Stimulated activated CD4-positive, alpha-beta T cell treated with anti-CD3 and anti-CD28 coated beads, Interleukin-2, amount 100 ng/mL, for 48 hours (primary cell): ENCODE measurements around the gene PRPF38A.
"Not testable (repeated sequence)": the region's sequence is repeated elsewhere in the genome, so short reads cannot be mapped to it uniquely, and the experiment has no call there.

ENCODE experiments used
- DNase-seq, 2 donors: peaks; one replicate each; pipeline ENCODE4 v3.0.0-alpha.2; 2020

Gene PRPF38A

GRCh38 chr1:52404116-52404974, at the start of gene PRPF38A, which contains the start of gene ORC1:
Gene PRPF38A, plus strand, starts transcription at chr1:52404602. Its CDS starts 148 bp downstream, at chr1:52404750.
Gene ORC1, minus strand, starts transcription at chr1:52404423. Its CDS starts 2,200 bp downstream, at chr1:52402223.
- peak; percentile 97 for DNase-seq

- DNase-seq: no peak
These were observed 49.0 kb upstream of the PRPF38A start for GRCh38 chr1:52355436-52355835.

DNA sequence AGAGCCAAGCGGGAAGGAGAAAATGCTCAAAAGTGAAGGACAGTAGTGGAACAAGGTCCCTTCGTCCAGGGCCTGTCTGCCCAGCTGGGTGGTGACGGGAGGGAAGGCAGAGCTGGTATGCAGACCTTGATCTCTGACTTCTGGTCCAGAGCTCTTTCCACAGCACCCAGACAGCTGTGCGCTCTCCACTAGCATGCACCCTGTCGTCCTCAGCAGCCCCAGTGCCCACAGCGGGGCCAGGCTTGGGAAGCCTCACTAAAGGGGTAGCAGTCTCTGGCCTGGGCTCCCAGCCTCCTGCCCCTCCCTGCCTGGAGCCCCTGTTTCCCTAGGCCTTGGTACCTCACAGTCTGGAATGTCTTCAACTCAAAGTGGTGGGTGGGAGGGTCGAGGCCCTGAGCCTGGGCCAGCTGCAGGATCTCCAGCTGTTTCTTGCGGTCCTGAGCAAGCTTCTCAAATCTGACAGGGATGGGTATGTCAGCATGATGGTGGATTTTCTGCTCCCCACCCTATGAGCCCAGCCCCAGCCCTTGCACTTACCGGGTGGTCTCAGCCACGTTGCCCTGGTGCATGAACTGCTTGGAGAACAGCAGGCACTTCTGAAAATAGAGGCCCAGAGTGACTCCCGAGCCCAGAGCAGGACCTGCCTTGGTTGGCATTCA, 48.4 kb upstream of the PRPF38A start:
- no peak for DNase-seq

DNA sequence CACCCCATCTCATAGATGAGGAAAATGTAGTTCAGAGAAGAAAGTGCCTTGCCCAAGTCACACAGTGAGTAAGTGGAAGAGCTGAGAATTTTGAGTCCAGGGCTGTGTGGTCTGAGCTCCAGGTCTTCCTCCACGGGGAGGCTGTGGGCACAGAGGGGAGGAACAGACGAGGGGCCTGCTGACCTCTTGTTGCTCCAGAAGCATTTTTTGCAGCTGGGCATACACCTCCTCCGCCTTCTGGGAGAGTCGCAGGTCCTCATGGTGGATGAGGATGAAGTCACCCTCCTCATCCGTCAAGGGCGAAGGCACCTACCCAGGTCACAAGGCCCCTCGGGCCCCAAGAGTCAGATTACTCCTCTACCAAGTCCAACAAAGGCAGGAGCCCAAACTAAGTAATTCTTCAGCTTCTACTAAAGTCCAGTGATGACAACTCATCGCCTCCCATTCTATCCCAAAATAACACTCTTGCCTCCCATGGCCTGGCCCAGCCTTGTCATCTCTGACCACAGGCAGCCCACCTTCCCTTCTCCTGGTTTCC, 47.5 kb upstream of the PRPF38A start:
- DNase-seq: no peak

DNA sequence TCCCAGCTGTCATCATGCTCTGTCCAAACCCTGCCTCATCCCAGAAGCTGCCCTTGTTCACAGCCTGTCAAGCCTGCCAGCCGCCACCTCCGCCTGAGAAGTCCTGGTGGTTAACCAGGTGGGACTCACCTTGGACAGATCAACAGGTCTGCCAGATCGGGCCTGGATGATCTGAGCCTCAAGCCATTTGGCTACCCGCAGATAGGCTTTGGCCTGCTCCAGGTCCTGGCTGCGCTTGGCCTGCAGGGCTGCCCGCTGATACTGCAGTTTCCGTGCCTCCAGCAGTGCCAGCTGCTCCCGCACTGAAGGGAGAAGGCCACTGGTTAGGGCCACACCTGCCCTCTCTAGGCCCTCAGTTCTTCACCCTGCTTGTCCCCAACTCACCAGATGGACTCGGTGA, 47.0 kb upstream of the PRPF38A start:
- no peak for DNase-seq

DNA sequence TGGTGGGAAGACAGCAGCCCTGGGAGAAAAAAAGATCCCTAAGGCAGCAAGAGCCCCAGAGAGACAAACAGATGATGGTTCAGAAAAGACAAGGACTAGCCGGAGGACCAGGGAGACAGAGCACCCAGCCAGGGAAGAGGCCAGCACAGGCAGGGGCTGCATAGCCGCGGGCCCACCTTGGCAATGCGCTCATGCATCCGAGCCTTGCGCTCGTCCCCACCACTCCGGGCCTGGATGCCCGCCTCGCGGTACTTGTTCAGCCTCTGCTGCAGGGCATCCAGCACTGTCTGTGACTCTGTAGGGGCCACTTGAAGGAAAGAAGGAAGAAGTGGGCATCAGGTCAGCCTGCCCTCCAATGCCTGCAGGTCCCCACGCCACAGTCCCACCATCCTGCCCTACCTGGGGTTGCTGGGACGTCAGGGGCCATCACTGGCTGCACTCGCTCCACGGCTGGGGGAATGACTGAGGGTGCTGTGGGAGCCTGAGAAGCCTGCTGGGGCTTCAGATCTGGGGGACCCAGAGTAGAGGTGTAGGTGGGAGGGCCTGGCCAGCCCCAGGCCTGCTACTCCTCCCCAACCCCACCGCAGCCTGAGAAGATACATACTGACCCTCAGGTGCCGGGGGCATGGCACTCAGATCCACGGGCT, 45.4 kb upstream of the PRPF38A start:
- no peak for DNase-seq

DNA sequence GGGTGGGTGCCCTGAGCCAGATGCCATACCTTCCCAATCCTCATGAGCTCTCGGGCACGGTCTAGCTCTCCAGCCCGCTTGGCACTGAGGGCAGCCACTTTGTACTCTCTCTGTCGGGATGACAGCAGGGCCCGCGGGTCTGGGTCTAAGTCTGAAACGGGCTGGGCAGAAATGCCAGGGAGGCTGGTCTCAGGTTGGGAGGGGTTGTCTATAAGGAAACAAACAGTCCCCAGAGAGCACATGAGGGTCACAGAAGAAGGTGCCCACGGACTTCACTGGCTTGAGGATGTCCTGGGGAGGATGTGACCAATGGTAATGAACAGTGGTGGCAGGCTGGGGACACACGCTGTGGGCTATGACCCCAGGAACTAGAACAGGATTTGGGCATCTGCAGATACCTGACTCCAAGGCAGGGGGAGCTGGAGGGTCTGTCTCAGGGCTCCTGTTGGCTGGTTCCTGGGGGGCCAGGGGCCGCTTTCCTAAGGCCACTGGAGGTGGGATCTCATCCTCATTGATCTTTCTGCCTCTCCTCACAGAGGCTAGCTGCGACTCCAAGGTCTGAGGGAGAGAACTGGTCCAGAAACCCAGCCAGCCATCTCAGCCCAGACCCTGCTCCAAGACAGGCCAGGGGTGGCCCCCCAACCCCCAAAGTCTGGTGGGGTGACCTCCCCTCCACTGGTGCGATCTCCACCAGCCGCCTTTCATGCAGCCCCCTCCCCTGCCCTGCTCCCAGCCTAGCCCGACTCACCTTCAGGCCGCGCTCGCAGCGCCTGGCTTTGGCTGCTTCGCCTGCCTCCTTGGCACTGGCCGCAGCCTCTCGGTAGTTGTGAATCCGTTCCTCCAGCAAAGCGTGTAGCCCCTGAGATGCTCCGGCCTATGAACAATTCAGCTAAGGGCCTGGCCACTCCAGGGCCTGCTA, 44.5 kb upstream of the PRPF38A start:
- no peak for DNase-seq

GRCh38 chr1:52360595-52360968, 43.8 kb upstream of the PRPF38A start:
- DNase-seq: no peak

GRCh38 chr1:52364235-52364839, 40.1 kb upstream of the PRPF38A start:
- DNase-seq: no peak

DNA sequence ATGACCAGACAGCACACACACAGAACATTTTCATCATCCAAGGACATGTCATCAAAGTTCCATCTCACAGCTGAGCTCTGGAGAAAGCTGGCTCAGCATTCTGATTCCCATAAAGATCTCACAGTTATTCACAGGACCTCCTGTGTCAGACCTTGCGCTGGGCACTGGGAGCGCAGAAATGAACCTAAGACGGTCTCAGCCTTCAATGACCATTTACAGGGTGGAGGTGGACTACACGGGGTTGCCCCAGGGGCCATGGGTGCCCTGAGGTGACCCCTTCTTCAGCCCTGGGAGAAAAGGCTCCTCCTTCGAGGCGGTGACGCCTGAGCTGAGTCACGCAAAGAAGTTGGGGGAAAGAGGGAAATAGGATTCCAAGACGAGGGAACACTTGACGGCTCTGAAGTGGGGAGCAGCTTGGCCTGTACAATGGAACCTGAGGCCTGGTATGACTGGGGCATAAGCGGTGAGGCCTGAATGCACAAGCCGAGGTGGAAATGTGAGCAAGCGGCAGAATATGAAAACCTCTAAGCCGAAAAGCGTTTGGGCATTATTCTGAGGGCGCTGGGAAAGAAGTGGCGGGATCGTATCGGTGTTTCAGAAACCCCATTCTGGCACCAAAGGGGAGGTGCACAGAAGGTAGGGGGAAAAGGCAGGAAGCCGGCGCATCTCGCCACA, 39.2 kb upstream of the PRPF38A start:
- peak in 1 of 2 donors; percentile 15 for DNase-seq

DNA sequence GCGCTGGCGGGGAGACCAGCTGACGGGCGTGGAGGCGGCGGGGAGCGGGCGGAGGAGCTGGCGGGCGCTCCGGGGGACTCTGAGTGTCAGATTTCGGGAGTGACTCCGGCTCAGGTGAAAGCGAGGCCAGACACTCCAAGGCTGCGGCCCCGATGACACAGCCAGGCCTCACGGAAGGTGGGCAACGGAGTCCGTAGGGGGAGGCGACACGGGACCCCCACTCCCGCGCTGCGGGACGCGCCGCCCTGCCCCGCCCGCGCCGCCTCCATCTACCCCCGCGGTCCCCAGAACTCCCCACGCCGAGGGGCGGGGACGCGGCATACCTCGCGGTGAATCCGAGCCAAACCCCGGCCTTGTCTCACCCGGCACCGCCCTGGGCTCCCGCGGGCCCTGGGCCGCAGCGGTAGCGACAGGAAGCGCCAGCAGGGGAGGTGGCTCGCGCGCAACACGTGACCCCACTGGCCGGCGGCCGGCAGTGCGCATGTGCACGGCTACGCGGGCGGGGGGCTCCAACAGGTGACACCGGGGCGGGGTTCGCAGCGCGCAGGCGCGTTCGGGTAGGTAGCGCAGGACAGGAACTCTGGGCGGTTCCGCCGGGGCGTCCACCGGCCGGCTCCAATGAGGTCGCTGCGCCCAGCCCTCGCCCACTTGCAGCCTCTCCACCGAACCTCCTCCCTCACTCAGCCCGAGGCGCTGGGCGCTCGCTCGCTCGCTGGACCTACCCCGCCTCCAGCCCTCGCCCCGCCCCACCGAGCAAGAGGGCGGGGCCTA, 38.5 kb upstream of the PRPF38A start, which contains the start of gene CC2D1B:
CC2D1B (minus strand) TSS at position 460 of the 771 bp plus-strand sequence. CDS start 1,585 bp downstream, outside the sequence.
- DNase-seq: peak; percentile 98

GRCh38 chr1:52366517-52366827, 37.9 kb upstream of the PRPF38A start:
- no peak for DNase-seq

- DNase-seq: no peak
These were observed 37.1 kb upstream of the PRPF38A start for GRCh38 chr1:52367272-52367671.

DNA sequence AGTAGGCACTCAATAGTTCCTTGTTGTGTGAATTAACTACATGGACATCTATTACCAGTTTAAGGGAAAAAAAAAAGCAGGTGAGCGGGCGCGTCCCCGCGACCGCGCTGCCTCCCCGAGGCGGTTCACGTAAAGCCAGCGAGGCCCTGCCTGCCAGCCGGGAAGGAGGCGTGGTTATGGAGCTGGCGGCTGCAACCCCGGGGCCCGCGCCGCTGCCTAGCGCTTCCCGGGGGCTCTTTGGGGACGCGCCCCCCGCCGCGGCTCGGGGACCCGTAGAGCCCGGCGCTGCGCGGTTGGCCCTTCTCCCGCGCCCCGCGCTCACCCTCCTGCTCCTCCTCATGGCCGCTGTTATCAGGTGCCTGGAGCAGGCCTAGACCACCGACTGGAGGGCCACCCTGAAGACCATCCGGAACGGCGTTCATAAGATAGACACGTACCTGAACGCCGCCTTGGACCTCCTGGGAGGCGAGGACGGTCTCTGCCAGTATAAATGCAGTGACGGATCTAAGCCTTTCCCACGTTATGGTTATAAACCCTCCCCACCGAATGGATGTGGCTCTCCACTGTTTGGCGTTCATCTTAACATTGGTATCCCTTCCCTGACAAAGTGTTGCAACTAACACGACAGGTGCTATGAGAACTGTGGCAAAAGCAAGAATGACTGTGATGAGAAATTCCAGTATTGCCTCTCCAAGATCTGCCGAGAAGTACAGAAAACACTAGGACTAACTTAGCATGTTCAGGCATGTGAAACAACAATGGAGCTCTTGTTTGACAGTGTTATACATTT, 35.8 kb upstream of the PRPF38A start:
- DNase-seq: peak; percentile 38 to 47

DNA sequence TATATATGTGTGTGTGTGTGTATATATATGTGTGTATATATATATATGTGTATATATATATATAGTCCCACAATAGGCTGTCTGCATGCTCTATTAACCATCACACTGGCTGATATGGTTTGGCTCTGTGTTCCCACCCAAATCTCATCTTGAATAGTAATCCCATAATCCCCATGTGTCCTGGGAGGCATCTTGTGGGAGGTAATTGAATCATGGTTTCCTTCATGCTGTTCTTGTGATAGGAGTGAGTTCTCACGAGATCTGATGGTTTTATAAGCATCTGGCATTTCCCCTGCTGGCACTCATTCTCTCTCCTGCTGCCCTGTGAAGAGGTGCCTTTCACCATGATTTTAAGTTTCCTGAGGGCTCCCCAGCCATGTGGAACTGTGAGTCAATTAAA, 34.6 kb upstream of the PRPF38A start:
- not testable (repeated sequence) for DNase-seq

- no peak for DNase-seq
These were observed 19.0 kb upstream of the PRPF38A start for GRCh38 chr1:52385376-52385775.

- DNase-seq: no peak
These were observed 17.9 kb upstream of the PRPF38A start for GRCh38 chr1:52386458-52386857.

DNA sequence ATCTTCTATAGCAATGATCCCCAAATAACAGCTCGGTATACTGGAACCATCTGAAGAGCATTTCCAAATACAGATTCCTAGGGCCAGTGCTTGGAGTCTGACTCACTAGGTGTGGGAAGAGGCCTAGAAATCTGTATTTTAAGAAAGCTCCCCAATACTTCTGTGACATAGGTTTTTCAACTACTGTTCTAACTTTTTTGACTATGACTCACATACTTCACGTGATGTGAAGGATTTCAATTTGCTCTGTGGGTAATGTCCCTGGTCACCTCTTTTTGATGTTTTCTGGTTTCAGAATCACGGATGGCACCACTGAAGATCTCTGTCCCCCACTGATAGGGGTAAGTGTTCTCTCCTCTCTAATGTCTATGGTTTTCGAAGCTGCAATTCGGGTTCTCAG, 11.2 kb upstream of the PRPF38A start:
- no peak for DNase-seq

- no peak for DNase-seq
These were observed 4.8 kb upstream of the PRPF38A start for GRCh38 chr1:52399629-52400028.

DNA sequence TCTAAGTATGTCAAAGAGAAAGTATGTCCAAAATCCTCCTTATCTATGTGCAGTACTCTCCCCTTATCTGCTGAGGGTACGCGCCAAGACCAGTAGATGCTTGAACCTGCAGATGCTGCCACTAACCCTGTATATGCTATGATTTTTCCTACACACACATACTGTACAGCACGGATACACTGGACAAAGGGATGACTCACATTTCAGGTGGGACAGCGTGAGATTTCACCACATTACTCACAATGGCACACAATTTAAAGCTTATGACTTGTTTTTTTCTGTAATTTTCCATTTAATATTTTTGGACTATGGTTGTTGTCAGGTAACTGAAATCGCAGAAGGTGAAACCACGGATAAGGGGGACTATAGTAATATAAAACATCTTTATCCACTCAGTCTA, 4.3 kb upstream of the PRPF38A start:
- no peak for DNase-seq
